Germinal center (tissue), 1 donor: ENCODE measurements around the gene CREB3L2.

Experiments used
- DNase-seq: peaks from one replicate; pipeline ENCODE4 v3.0.0; 2012; ENCODE audit warnings: mixed read lengths, low spot score

The CREB3L2 gene

DNA sequence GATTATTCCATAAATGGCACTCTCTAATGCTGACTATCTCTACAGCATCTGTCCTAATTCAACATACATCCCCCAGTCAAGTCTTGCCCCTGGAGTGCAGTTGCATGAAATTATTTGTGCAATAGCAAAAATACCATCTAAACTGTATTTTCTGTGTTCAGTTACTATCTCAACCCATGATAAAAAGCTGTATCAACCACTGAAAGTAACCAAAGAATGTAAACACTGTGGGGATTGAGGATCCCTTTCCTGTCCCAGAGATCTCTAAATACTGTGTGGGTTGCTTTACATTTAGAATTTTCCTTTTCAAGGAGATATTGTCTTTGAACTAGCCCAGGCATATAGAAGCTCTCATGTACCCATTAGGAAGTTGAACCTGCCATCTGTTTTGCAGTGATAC is 131.2 kb downstream of the CREB3L2 start:
- no peak for DNase-seq

- no peak for DNase-seq
Observed at GRCh38 chr7:137870078-137870477, 131.8 kb downstream of the CREB3L2 start.

- no peak for DNase-seq
Observed at GRCh38 chr7:137869260-137869659, 132.6 kb downstream of the CREB3L2 start.

DNA sequence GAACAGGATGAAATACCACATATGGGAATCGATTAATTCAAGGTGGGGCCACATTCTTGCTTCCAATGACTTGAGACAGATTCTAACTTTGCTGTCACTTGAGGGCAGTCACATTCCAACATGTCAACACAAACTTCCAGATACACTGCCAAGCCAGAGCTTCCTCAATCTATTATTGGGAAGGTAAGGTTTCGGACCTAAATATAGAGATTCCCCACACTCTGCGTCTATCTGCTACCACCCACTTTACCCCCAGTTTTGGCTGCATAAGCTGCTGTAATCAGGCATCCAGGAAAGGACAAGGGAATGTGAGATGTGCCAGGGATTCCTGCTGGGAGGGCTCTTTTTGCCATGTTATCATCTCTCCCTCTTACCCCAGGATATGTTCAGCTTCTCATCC is 134.6 kb downstream of the CREB3L2 start:
- DNase-seq = no peak

- DNase-seq = no peak
Observed at GRCh38 chr7:137865764-137866163, 136.1 kb downstream of the CREB3L2 start.

DNA sequence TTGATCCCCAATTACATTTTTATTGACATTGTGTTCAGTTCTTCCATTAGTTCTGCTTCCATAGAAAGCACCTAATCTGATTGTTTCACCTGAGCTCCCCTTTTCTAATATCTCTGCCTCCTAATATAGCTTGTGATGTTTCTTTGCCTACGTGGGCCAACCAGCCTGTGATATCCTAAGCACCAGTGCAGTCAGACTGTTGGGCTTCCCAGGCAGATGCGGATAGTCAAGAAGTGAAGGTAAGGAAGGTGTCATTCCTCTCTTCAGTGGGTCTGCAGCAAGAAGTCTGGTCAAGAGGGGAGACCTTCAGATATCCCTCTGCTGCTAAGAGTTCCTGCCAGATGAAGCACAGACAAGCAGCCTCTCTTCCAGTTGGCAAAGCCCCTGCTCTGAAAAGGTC is 138.9 kb downstream of the CREB3L2 start:
- DNase-seq = no peak

GRCh38 chr7:137862358-137862757 is 139.5 kb downstream of the CREB3L2 start:
- DNase-seq = no peak

- no peak for DNase-seq
Observed at GRCh38 chr7:137860542-137860941, 141.3 kb downstream of the CREB3L2 start.

- no peak for DNase-seq
Observed at GRCh38 chr7:137853053-137853452, 148.8 kb downstream of the CREB3L2 start.

DNA sequence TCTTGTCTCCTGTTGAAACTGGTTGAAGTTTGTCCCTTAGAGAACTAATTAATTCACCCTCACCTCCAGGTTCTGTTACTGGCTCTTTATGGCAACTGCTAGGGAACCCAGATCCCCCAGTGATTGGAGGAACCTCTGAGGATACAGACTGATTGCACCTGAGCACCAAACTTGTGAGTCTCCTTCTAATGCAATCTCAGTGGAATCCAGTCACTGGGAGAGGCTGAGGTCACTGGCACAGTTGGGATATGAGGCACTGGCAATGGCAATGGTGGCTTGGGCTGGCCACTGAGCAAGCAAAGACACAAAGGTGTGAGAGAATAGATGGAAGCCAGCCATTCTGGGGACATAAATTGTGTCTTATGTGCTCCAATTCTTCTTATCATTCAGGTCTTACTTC is 149.8 kb downstream of the CREB3L2 start:
- no peak for DNase-seq

DNA sequence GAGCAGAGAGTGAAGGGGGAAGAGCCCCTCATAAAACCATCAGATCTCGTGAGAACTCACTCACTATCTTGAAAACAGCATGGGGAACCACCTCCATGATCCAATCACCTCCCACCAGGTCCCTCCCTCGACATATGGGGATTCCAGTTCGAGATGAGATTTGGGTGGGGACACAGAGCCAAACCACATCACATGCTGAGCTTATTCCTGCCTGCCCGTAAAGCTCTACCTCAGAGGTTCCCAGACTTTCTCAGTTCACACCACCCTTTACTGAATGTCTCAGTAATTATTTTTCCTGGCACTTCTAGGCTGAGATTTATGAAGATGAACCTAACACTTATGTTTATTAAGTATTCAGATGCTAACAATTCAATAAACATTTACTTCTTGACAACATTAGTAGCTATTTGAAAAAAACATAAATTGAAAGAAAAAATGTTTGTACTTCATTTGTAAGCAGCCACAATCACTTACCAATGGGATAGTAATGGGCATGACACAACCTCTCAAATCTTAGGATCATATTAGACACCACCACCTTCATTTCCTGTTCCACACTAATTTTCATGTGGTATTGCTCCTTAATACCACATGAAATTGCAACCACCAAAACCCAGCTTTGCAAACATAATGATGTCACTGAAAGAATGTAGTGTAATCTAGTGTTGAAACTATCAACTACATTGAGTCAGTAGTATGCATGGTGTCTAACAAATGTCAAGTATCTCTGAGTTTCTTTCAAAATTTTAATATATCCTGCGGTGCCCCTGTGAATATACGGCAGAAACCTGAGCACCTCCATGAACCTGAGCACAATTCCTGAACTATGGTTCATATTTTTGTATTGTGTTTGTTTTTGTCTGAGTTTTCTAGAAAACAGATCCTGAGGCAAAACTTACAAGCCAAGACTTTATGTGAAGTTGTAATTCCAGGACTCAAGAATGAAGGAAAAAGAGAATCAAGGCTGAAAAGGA is 150.6 kb downstream of the CREB3L2 start:
- DNase-seq = no peak

DNA sequence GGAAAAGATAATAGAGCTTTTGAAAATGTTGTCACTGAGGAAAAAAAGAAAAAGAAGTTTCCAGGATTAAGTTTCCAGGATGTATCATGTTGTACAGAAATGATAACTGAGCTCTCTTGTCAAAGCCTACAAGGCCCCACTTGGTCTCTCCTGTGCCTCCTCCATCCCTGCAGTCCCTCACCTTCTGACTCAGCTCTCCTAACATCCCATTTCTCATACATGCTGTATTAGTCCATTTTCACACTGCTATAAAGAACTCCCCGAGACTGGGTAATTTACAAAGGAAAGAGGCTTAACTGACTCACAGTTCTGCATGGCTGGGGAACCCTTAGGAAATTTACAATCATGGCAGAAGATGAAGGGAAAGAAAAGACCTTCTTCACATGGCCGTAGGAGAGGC is 151.3 kb downstream of the CREB3L2 start:
- DNase-seq = no peak

- no peak for DNase-seq
Observed at GRCh38 chr7:137848095-137848494, 153.8 kb downstream of the CREB3L2 start.

DNA sequence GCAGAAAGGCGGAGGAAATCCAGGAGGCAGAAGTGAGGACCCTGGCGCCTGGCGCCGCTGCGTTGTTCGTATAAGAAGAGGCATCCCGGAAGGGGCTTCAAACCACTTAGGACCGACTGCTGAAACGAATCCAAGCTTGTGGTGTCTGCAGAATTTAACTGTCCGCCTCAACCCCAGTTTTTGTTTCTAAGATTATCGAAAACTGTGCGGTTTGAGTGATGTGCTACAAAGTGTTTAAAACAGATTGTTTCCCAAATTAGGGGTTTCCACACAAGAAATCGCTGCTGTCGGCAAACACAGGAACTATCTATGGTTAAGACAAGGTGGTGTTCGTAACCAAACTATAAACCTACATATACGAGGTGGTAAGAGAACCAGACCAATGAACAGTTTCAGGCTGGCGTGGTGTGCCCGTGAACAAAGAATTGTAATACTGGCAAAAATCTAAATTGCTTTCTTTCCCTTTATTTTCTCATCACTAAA is 154.3 kb downstream of the CREB3L2 start:
- DNase-seq = no peak

DNA sequence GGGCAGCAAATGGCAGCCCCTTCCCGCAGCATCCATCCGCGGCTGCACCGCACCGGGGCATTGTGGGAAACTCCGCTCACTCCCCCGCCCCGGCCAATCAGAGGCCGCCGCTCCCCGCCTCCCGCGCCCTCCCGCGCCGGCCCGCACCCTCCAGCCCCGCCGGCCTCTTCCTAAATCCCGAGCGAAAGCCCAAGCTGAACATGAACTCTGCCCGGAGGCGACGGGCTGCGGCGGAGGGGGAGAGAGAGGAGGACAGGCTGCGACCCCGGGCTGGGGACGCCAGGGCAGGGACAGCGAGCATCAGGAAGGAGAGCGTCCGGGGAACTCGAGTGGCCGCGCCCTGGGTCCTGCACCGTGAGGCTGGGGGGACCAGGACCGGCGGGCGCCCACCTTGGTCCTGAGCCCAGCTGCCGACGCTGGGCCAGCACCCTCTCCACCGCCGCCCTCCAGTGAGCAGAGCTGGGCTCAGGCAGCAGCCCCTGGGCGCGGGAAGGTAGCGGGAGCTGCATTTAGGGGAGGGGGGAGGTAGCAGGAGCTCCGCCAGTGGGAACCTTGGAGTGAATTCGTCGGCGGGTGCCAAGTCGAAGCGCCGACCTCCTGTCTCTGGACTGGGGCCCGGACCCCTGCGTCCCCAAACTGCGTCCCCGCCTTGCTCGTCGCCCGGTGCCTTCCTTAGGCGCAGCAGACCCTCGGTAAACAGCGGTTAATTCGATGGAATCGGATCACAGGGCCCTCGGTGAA is 154.9 kb downstream of the CREB3L2 start, which contains the start of gene DGKI:
DGKI (minus strand) TSS at position 148 of the 741 bp plus-strand sequence.
- DNase-seq = peak; percentile 8

- no peak for DNase-seq
Observed at GRCh38 chr7:137846549-137846826, 155.4 kb downstream of the CREB3L2 start.

GRCh38 chr7:137844677-137845425 is 157.0 kb downstream of the CREB3L2 start:
- no peak for DNase-seq

GRCh38 chr7:137839903-137840779 is 161.7 kb downstream of the CREB3L2 start:
- no peak for DNase-seq

DNA sequence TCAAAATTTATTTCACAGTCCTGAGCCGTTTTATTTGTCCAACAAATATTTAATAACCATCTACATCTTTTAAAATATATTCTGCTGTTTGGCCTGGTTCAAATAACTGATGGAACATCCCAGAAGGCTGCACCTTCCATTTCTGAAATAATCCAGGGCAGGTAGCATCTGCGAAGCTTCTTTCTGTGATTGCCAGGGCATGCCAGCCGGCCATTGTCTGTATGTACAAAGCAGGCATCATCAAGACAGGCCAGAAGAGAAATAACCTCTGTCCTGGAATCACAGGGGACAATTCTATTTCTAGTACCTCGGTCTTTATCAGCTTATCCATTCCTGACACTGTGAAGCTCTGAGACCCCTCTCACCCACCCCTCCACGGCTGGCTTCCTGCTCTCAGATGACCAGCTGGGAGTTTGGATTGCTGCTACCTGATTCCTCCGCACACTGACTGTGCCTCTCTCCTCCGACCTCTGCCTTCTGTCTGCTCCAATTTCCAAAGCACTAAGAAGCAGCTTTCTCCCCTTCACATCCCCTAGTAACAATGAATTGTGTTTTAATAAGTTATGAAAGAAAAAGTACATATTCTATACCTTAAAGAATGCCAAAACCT is 163.1 kb downstream of the CREB3L2 start:
- DNase-seq = no peak

GRCh38 chr7:137836541-137836940 is 165.3 kb downstream of the CREB3L2 start:
- DNase-seq = no peak

DNA sequence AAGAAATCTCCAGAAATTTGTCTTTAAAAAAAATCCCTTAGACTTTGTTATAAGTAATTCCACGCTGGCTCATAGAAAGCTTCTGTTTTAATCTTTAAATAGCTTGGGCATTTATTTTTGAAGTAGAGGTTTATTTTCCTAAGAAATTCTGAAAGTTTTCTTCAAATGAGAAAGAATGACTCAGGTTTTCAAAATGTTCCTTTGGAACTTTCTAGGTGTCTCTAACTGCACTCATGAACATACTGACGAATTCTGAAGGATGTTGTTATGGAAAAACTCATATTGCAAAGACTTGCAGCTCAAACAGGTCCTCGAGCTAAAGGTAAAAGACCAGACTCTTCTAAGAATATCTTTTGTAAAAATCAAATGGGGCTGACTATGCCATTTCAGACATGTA is 165.8 kb downstream of the CREB3L2 start:
- DNase-seq = no peak
